Parathyroid adenoma (tissue), 2 donors: ENCODE results near the gene TSPAN17.

Experiments used
- H2AFZ ChIP-seq: fragments of 300-600 bp; sonication (generic); one replicate; pipeline ENCODE4 v1.7.0; 2017; ENCODE audit warnings: antibody characterized with exemption, mild to moderate bottlenecking
- H3K27ac ChIP-seq: fragments of 300-600 bp; sonication (generic); one replicate; pipeline ENCODE4 v1.7.0; 2017
- H3K27me3 ChIP-seq: fragments of 300-600 bp; sonication (generic); one replicate; pipeline ENCODE4 v1.7.0; 2017; ENCODE audit warnings: low read length; ENCODE audit not compliant: control insufficient read depth, insufficient read depth
- H3K36me3 ChIP-seq: fragments of 300-600 bp; sonication (generic); one replicate; pipeline ENCODE4 v1.7.0; 2017; ENCODE audit warnings: low read length; ENCODE audit not compliant: control insufficient read depth, insufficient read depth
- H3K4me1 ChIP-seq: fragments of 300-600 bp; sonication (generic); one replicate; pipeline ENCODE4 v1.7.0; 2017; ENCODE audit warnings: control low read depth
- H3K4me2 ChIP-seq: fragments of 300-600 bp; sonication (generic); one replicate; pipeline ENCODE4 v1.7.0; 2017; ENCODE audit warnings: low read length
- H3K4me3 ChIP-seq: fragments of 300-600 bp; sonication (generic); one replicate; pipeline ENCODE4 v1.7.0; 2017; ENCODE audit warnings: low read depth, low read length
- H3K79me2 ChIP-seq: fragments of 300-600 bp; sonication (generic); one replicate; pipeline ENCODE4 v1.7.0; 2017; ENCODE audit warnings: control low read depth
- H3K9ac ChIP-seq: fragments of 300-600 bp; sonication (generic); one replicate; pipeline ENCODE4 v1.7.0; 2017; ENCODE audit warnings: mild to moderate bottlenecking
- H3K9me3 ChIP-seq: fragments of 300-600 bp; sonication (generic); one replicate; pipeline ENCODE4 v1.7.0; 2017; ENCODE audit warnings: low read length; ENCODE audit not compliant: control insufficient read depth
- CTCF ChIP-seq: fragments of 300-600 bp; sonication (generic); IDR thresholded peaks from one replicate; pipeline ENCODE4 v1.7.0; 2017; ENCODE audit warnings: antibody characterized with exemption, mild to moderate bottlenecking
- donor health status: primary hyperparathyroidism.

Gene TSPAN17

GRCh38 chr5:176651472-176651980 is 4.2 kb downstream of the TSPAN17 start:
- no peaks in the 10 kb centered on the region for H3K9me3 ChIP-seq
- no peak overlapping the region for H3K9ac ChIP-seq
- H3K4me3 ChIP-seq, result no peak overlapping the region
- H3K27ac ChIP-seq, result no peak overlapping the region
- no peak overlapping the region for H3K4me2 ChIP-seq
- peaks cover 12% of the 10 kb centered on the region for H3K4me1 ChIP-seq
- H3K36me3 ChIP-seq, result no peaks in the 10 kb centered on the region
- H2AFZ ChIP-seq, result no peak overlapping the region
- no peaks in the 10 kb centered on the region for H3K27me3 ChIP-seq
- no peak for TF ChIP-seq CTCF
- H3K79me2 ChIP-seq, result peaks cover 5% of the 10 kb centered on the region

- H3K4me2 ChIP-seq, result no peak overlapping the region
- H3K4me1 ChIP-seq, result peaks cover 9% of the 10 kb centered on the region
- H3K9me3 ChIP-seq, result no peaks in the 10 kb centered on the region
- no peak overlapping the region for H3K27ac ChIP-seq
- TF ChIP-seq CTCF, result no peak
- H3K36me3 ChIP-seq, result no peaks in the 10 kb centered on the region
- H3K4me3 ChIP-seq, result no peak overlapping the region
- H3K27me3 ChIP-seq, result no peaks in the 10 kb centered on the region
- no peak overlapping the region for H2AFZ ChIP-seq
- peaks cover 5% of the 10 kb centered on the region for H3K79me2 ChIP-seq
- no peak overlapping the region for H3K9ac ChIP-seq
Observed at GRCh38 chr5:176652136-176652535, 4.9 kb downstream of the TSPAN17 start.

- Histone ChIP-seq H3K4me3 (no peak overlapping the region), H2AFZ (no peak overlapping the region), H3K27me3 (no peaks in the 10 kb centered on the region), H3K4me2 (no peak overlapping the region), H3K9ac (no peak overlapping the region), H3K36me3 (no peaks in the 10 kb centered on the region), H3K4me1 (peaks cover 3% of the 10 kb centered on the region), H3K9me3 (no peaks in the 10 kb centered on the region), H3K79me2 (peaks cover 2% of the 10 kb centered on the region), H3K27ac (no peak overlapping the region)
- TF ChIP-seq CTCF, result no peak
Observed at GRCh38 chr5:176653401-176654385, 6.4 kb downstream of the TSPAN17 start.

GRCh38 chr5:176654856-176655255 is 7.6 kb downstream of the TSPAN17 start:
- no peak for TF ChIP-seq CTCF
- H3K27me3 ChIP-seq, result no peaks in the 10 kb centered on the region
- no peak overlapping the region for H3K9ac ChIP-seq
- no peak overlapping the region for H3K4me3 ChIP-seq
- H3K36me3 ChIP-seq, result no peaks in the 10 kb centered on the region
- no peak overlapping the region for H2AFZ ChIP-seq
- no peaks in the 10 kb centered on the region for H3K9me3 ChIP-seq
- H3K79me2 ChIP-seq, result no peaks in the 10 kb centered on the region
- no peak overlapping the region for H3K4me2 ChIP-seq
- peaks cover 3% of the 10 kb centered on the region for H3K4me1 ChIP-seq
- no peak overlapping the region for H3K27ac ChIP-seq
